Subcutaneous adipose tissue (tissue), 4 donors: ENCODE results near the gene P2RY12. TPM values are rescaled to one million over a fixed set of nuclear protein-coding genes. Genes with fewer than 3 reads are reported as not detected.

ENCODE experiments used
- CTCF ChIP-seq: fragments of 450-650 bp; IDR thresholded peaks from one replicate; pipeline ENCODE4 v1.5.1; 2016; ENCODE audit warnings: low read depth, mild to moderate bottlenecking, control low read depth, antibody characterized with exemption, moderate library complexity
- total RNA-seq, 4 donors: library from RNA; depleted of rRNA; stranded (reverse); fragments of >200 nt; gene quantifications; one replicate each; pipeline ENCODE4 v1.1.0, GENCODE V29; 2016

Gene P2RY12
- total RNA-seq, 4 donors from 2014 or later, result 2.8 to 17.8 (median 13.1) TPM

GRCh38 chr3:151404316-151404715, 19.8 kb upstream of the P2RY12 start:
- no peak for TF ChIP-seq CTCF

GRCh38 chr3:151403246-151403645, 18.7 kb upstream of the P2RY12 start:
- no peak for TF ChIP-seq CTCF

- no peak for TF ChIP-seq CTCF
Measured at GRCh38 chr3:151402349-151402748, 17.8 kb upstream of the P2RY12 start.

- no peak for TF ChIP-seq CTCF
Measured at GRCh38 chr3:151400341-151400740, 15.8 kb upstream of the P2RY12 start.

GRCh38 chr3:151398895-151399294, 14.3 kb upstream of the P2RY12 start:
- TF ChIP-seq CTCF, result no peak

- TF ChIP-seq CTCF, result no peak
Measured at GRCh38 chr3:151395806-151396205, 11.3 kb upstream of the P2RY12 start.

- no peak for TF ChIP-seq CTCF
Measured at GRCh38 chr3:151394611-151395010, 10.1 kb upstream of the P2RY12 start.
